GM19238 (cell line): ENCODE data around the gene GARIN5A.

ENCODE experiments used
- DNase-seq: peaks from one replicate; pipeline ENCODE4 v3.0.0; 2011; ENCODE audit warnings: low spot score; ENCODE audit not compliant: insufficient read length

GARIN5A gene

DNA sequence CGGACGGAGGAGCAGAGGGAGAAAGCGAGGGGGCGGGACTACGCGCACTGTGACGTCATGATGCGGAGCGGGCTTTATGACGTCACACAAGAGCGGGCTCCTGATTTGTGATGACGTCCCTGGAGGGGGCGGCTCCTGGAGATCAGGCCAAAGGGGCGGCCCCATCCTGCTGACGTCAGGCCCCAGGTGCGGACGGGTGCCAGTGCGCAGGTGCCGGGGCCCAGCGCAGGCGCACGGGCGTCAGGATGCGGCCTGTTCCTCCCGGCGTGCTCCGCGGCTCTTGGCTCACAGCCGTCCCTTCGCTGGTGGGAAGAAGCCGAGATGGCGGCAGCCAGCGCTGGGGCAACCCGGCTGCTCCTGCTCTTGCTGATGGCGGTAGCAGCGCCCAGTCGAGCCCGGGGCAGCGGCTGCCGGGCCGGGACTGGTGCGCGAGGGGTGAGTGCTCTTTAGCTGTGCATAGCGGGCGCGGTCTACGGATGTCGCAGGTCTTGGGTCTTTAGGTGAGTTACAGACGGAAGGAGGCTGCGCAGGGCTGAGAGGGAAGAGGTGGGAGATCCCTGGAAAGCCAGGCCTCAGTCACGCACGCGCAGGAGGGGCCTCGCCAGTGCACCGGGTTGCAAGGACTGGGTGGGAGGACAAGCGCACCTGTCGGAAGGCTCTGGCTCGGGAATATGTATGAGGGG, at the start of gene GARIN5A, which contains the start of gene EMC10:
Gene GARIN5A (minus strand): TSS at position 625 of the 683 bp plus-strand sequence. CDS start 460 bp downstream, at position 165.
Gene EMC10 (plus strand): TSS at position 284 of the 683 bp plus-strand sequence. CDS start 38 bp downstream, at position 322.
- DNase-seq, result peak; percentile 100

DNA sequence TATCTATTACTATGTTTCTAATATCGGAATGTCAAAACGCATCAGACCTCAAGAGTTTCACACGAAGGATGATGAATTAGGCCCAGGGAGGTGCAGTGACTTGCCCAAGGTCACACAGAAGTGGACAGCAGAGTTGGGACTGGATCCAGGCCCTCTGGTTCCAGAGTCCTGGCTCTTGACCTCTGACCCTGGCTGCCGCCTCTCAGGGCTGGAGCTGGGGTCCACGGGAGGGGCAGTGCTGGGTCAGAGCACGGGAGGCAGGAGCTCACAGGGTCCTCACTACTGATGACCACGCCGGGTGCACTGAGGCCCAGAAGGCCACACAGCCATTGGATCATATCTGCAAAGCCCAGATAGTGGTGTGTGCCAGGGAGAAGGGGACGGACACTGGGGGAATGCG, 46.2 kb upstream of the GARIN5A start:
- DNase-seq, result no peak

DNA sequence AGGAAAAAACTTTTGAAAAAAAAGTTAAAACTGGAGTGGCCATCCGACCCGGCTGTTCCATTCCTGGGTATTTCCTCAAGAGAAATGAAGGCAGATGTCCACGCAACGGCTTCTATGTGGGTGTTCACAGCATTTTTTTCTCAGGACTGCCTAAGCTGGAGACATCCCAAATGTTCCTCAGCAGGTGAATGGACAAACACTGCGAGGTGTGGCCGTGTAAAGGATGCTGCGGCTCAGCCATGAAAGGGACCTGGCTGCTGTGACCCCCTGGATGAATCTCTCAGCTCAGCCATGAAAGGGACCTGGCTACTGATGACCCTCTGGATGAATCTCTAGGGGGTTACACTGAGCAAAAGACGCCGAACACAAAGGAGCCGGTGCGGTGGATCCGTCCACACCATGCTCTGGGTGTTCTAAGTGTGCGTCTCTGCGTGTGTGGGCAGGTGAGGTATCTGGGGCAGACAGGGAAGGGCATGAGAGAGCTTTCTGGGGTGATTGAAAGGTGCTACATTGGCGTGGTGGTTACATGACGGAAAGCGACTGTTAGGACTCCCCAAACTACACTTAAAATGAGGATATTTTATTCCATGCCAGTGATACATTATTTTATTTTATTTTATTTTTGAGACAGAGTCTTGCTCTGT, 44.3 kb upstream of the GARIN5A start:
- no peak for DNase-seq

DNA sequence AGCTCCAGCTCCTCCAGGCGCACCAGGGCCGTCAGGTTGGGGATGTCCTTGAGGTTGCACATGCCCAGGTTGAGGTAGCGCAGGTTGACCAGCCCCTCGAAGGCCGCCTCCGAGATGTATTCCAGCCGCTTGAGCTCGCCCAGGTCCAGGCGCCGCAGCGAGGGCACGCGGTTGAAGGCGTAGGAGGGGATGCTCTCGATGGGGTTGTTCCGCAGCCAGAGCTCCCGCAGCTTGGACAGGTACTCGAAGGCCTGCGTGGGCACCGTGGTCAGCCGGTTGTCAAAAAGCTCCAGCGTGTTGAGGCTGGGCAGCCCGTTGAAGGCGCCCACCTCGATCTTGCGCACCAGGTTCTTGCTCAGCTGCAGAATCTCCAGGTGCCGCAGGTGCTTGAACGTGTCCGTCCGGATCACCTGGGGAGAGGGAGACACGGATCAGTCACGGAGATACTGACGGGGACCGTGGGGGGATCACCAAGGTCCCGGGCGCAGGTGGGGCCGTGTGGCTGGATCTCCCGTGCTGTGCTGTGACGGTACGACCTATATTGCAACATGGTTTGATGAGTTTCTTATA, 42.4 kb upstream of the GARIN5A start:
- DNase-seq, result no peak

DNA sequence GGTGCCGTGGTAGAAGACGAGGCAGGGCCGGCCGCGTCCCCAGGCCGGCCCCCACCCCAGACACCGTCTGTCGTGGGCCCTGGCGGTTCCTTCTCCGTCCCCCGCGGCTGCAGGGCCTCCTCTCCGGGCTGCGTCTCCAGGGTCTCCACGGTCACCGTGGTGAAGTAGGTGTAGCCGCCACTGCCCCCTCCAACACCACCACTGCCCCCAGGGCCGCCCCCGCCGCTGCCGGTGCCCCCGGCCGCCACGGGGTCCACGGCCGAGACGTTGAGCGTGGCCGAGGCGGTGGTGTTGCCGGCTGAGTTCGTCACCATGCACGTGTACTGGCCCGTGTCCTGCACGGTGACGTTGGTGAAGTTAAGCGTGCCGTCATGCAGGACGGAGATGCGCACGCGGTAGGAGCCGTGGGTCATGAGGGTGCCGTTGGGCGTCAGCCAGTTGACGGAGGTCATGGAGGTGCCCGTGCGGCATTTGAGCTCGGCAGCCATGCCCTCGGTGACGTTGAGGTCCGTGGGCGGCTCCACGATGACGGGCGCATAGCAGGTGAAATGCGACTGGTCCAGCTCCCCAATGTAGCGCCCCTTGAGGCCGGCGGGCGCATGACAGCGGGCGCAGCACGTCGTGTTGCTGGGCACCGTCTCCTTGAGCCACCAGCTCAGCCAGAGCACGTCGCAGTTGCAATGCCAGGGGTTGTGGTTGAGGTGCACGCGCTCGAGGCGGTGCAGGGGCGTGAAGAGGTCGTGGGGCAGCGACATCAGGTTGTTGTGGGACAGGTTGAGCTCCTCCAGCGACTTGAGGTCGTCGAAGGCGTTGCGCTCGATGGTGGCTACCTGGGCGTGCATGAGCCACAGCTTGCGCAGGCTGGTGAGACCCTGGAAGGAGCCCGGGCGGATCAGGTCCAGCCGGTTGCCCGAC, 41.7 kb upstream of the GARIN5A start:
- DNase-seq, result no peak

DNA sequence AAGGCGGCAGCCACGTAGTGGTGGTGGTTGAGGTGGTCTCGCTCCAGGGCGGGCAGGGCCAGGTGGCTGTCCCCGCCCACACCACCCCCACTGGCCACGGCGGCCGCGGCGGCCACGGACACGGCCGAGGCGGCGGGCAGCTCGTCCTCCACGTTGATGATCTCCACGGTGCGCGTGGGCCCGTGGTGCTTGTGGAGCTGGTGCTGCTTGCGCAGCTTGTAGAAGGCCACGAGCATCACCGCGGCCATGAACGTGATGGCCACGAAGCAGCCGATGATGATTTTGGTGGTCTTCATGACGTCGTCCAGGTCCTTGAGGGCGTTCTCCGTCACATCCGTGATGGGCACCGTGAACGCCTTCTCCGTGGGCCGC, 41.0 kb upstream of the GARIN5A start:
- no peak for DNase-seq

DNA sequence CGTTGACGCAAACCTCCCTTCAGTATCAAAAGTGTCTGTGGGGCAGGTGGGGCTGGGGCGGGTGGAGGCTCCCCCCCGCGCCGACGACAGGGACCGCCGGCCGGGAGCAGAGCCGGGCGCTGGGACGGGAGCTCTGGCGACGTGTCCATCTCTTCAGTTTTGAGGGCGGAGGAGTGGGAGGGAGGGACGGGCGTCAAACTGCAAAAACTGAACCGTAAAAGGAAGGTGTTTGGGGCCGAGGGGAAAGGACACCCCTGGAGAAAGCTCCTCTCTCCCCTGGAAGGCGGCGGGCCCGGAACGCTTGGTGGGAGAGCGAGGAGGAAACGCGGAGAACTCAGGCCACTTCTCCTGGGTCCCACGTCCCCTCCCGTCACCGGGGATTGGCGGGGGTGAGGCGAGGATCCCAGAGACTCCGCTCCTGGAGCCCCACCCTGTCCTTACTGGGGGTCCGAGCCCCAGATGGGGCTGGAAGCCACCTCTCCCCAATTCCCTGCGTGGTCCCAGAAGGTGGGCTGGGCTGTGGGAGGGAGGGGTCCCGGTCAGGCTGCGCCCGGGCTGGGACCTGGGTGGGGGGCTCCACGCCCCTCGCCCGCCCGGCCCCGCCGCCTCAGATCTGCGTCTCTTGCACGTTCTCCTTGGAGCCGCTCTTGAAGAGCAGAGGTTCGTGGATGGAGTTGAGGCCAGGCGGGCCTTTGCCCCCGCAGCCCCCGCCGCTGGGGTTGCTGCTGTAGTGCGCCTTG, 40.5 kb upstream of the GARIN5A start:
- no peak for DNase-seq

DNA sequence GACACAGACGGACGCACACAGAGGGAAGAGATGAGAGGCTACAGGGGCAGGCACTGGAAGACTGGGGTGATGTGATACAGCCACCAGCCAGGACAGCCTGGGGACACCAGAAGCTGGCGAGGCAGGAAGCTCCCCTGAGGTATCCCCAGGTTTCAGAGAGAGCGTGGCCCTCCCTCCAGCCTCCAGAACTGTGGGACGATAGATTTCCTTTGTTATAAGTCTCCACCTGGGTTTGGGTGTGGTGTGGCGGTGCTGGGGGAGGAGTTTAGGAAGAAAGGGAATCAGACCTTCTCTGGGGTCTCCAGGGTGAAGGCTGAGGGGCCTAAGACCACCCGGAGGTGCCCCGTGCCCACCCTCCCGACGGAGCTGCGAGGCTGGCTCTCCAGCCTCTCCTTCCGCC, 39.8 kb upstream of the GARIN5A start:
- DNase-seq, result no peak

DNA sequence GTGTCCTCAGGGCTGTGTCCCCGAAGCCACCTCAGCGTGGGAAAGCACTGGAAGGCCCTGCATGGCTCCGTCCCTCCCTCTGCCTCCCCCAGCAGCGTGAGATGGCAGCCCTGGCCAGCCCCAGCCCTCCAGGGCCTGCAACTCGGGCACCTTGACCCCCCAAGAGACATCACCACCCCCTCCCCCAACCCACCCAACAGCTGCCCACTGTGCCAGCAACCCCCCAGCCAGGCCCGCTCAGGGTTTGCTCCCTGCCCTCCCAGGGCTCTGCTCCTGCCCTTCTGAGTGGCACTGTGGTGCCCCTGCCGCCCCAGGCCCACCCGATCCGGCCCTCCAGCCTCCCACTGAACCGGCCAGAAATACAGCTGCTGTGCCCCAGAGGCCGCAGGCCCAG, 38.5 kb upstream of the GARIN5A start:
- no peak for DNase-seq

DNA sequence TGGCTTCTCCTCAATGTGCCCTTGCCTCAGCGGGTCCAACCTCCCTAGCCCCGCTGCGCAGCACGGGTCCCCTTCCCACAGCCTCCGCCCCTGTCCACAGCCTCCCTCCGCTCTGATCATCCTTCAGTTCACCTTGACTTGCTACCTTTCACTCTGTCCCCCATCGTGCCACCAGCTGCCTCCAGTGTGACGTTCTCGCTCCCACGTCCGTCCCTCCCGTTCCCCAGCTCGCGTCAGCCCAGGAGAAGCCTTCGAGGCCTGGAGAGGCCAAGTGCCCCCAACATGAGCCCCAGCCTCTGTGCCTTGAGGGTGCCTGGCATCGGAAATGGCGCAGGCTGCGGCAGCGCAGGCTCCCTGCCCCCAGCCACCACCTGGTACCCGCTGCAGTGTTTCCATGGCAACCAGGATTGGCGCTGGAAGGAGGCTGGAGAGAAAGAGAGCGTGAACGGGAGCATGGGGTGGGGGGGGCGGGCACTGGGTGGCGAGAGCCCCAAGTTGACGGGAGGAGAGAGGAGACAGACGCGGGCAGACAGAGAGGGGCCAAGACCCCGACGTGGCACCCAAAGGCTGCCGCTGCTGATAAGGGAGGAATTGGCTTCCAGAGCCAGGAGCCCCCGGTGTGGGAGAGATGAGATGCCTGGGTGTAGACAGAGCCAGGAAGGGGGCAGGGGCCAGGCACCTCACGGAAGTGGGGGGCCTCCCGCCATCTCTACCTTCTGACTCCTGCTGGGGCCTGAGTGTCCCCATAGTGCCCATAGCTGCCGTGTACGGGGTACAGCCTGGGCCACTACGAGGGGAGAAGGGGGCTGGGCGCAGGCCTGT, 37.9 kb upstream of the GARIN5A start:
- no peak for DNase-seq

DNA sequence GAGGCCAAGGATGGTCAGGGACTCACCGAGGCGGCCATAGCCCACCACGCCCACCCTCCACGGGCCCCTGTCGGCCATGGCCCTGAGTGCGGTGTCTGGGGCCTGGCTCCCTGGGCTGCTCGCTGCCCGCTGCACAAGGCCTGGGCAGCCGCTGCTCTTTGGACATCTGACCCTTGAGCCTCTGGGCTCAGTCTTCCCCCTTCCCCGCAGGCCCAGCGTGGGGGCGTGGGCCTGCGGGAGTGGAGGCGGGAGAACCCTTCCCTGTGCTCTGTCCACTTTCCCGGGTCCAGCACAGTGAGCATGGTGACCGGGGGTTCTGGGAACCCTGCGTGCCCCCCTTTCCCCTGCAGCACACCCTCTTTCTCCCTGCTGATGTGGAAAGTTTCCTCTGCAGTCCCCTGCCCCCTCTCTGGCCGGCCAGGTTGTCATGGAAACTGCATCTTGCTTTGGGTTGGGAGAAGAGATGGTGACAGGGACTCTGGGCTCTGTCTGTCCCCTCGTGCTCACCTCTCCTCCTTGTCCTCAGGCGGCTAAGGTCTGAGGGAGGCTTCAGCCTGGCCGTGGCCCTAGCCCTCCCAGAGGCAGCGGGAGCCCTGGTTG, 37.2 kb upstream of the GARIN5A start, which contains the start of gene ASPDH:
Gene ASPDH (minus strand): TSS at position 168 of the 600 bp plus-strand sequence. CDS start 90 bp downstream, at position 78.
- no peak for DNase-seq

DNA sequence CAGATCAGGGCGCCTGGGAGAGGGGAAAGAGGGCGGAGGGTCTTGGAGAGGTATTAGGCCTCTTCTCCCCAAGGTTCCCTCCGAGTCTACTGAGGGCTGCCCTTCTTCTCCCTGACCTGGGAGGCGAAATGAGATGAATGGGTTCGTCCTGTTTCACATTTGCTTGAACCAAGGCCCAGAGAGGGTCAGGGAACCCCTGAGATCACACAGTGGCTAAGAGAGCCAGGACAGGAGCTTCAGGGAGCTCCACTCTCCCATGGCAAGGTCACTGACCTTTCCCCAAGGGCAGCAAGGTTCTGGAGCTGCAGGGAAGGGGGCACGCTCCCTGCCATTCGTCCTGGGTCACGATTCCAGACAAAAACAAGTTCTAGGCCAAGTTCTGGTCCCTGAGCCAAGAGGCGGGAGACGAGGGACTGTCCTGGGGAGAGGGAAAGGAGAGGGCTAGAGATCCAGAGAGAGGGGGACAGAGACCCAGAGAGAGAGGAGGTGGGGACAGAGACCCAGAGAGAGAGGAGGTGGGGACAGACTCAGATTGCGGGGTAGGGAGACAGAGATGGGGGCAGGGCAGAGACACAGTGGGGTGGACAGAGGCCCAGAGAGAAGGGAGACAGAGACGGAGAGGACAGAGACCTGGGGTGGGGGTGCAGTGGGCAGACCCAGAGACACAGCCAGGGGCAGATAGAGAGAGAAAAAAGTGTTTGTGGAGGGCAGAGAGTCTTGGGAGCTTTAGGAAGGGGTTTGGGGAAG, 36.5 kb upstream of the GARIN5A start:
- no peak for DNase-seq

DNA sequence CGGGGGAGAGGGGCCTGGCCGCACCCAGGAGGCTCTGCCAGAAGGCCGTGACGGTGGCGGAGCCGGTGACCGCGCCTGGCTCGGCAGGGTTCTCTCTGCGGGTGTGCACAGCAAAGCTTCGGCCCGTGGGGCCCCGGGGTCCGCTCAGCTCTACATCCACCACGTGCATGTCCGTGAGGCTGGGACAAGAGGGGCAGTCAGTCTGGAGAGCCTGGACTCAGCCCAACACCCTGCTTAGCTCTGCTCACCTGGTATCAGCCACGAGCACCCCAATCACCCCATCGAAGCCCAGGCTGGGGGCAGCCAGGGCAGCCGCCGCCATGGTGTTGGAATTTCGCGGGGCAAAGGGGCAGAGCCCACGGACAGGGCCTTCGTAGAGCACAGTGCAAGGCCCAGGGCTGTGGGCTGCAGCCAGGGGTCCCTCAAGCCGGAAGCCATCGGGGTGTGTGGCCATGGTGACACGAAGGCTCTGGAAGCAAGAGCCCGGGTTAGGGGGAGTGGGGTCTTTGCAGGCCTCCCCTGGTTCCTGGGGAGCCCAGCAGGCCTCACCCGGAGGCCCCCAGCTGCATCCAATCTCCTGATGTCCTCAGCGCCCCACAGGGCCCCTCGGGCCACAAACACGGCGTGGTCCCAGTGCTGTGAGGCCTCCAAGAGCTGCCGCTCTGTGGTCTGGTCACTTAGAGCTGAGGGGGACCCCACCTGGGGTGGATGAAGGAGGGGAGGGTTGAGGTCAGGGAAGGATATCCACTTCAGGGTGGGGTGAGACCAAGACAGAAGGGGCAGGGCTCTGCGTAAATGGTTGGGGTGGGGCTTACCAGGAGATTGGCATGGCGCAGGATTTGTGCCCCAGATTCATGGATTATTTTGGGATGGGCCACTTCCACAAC, 35.7 kb upstream of the GARIN5A start:
- DNase-seq, result no peak

DNA sequence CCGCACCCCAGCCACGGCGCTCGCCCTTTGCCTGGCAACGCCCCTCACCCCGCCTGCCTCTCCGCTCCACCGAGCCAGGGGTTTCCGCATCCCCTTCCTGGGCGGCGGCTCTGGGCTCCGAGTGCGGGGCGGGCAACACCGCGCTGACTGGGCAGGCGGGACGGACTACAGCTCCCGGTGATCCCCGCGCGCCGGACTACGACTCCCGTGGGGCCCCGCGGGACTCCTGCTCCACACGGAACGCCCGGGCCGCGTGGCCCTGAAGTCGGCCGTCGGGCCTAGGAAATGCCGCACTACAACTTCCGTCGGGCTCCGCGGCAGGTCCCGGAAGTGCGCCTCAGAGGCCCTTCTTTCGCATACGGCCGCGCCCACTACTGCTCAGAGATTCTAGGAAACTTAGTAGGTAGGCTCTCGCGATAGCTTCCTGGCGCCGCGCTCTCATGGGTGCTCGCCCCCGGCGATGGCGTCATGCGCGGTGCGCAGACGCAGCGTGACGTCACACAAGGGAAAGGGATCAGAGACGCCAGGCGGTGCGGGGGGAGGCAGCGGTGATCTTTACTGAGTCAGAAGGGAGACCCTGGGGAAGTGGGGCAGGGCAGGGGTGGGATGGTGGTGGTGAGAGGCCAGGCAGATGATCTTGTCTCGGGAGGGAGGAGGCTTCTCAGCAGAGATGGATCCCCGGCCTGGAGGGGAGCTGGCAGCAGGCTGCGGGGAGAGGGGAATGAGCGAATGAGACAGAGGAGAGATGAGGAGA, 34.6 kb upstream of the GARIN5A start, which contains the start of gene JOSD2:
Gene JOSD2 (minus strand): TSS at position 123 of the 754 bp plus-strand sequence. CDS start 760 bp downstream, outside the sequence.
- DNase-seq, result peak; percentile 99

DNA sequence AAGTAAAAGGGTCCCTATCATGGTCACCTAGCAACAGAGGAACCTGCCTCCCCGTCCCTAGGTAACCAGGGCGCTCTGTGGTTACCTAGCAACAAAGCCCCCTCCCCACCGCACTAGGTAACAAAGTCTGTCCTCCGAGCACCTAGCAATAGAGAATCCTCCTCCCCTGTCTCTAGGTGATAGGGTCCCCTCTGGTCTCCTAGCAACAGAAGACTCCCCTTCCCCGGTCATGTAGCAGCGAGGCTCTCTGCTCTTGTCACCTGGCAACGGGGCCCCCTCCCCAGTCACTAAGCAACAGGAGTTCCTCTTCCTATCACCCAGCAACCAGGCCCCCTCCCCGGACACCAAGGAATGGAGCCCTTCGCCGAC, 34.0 kb upstream of the GARIN5A start:
- DNase-seq, result no peak

DNA sequence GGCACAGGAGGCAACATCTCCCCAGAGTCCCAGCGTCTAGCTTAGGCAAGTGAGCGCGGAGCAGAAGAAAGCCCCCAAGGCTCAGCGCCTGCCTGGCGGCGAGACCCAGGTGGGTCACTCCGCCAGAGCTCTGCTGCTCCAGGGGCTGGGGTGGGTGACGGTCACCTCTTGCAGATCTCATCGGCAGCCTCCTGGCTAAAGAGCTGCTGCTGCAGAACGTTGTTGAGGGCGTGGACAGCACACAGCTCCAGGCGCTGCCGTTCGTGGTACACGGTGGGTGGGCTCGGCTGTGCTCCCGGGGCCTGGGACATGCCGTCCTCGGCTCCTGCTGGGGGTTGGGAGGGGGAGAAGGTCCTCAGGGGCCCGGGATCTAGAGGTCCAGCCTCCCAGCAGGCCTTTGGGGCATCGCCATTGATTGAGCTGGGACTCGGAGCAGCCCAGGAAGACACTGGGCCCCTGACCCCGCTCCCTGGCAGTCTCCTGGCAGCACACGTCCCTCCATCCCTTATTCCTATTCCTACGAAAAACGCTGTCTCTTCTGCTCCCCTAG, 33.5 kb upstream of the GARIN5A start:
- DNase-seq, result no peak

DNA sequence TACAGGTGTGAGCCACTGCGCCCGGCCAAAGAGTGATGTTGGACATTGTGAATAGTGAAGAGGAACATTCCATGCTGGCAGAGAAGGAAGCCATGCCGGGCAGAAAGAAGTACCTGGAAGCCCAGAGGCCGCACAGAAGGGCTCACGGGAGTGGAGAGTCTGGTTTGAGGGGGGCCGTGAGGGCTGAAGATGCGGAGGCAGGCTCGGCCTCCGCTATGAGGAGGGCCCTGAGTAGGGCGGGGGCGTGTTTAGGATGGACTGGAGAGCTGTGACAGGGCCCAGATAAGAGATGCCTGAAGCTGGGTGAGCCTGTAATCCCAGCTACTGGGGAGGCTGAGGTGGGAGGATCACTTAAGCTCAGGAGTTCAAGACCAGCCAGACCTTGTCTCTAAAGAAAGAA, 32.7 kb upstream of the GARIN5A start:
- no peak for DNase-seq
